Omental fat pad (tissue), 4 donors: Measurements from ENCODE around the gene SNPH. TPM values are rescaled to one million over a fixed set of nuclear protein-coding genes. Genes with fewer than 3 reads are reported as not detected.

Source experiments
- ATAC-seq: fragments of 150-250 bp; one replicate; pipeline ENCODE4 v1.9.1; 2016; ENCODE audit warnings: mild to moderate bottlenecking, moderate library complexity; ENCODE audit not compliant: low FRiP score
- DNase-seq: peaks from one replicate; pipeline ENCODE4 v3.0.0-alpha.2; 2019; ENCODE audit warnings: low spot score
- total RNA-seq, 4 donors: library from RNA; depleted of rRNA; stranded (reverse); fragments of >200 nt; gene quantifications; one replicate each; pipeline ENCODE4 v1.1.0, GENCODE V29; 2016
- TF ChIP-seq, protein P1 (sequence below), 3 donors: fragments of 450-650 bp; IDR thresholded peaks; one replicate each; pipeline ENCODE4 v1.5.1; 2016 to 2017; ENCODE audit warnings: antibody characterized with exemption in 3 of 3, mild to moderate bottlenecking in 3 of 3, moderate library complexity in 2 of 3

The SNPH gene
- total RNA-seq, 4 donors from 2014 or later, result 2.0 to 3.9 (median 2.5) TPM

DNA sequence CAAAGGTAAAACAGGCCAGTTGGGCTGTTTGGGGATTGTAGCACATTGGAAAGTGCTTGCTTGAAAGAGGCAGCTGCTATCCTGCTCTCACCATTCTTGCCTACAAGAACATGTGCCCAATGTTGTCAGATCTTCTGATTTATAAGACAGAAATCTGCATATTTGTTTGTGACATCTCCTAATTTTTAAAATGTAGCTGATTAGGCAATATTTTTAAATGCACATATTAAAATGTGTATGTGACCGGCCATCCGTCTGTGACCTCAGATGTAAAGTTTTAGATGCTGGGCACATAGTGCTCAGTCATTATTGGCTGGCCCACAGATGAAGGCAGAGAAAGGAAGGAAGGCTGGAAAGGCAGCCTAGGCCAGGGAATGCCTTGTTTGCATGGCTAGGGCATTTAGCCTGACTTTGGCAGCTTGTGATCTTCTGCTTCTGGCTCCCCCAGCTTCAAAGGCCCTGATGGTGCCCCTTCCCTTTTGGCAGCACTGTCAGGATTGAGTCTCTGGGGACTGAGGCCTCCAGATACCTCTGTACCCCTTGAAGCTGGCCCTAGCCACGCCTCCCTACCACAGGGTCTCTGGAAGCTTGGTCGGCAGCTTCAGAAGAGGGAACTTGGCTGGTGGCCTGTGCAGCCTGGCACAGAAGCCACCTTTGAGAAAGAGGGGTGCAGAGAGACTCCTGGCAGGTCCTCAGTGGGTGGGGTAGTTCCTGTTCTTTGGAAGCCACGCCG lies 6.4 kb downstream of the SNPH start:
- TF ChIP-seq, protein P1, sequence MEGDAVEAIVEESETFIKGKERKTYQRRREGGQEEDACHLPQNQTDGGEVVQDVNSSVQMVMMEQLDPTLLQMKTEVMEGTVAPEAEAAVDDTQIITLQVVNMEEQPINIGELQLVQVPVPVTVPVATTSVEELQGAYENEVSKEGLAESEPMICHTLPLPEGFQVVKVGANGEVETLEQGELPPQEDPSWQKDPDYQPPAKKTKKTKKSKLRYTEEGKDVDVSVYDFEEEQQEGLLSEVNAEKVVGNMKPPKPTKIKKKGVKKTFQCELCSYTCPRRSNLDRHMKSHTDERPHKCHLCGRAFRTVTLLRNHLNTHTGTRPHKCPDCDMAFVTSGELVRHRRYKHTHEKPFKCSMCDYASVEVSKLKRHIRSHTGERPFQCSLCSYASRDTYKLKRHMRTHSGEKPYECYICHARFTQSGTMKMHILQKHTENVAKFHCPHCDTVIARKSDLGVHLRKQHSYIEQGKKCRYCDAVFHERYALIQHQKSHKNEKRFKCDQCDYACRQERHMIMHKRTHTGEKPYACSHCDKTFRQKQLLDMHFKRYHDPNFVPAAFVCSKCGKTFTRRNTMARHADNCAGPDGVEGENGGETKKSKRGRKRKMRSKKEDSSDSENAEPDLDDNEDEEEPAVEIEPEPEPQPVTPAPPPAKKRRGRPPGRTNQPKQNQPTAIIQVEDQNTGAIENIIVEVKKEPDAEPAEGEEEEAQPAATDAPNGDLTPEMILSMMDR (IDR thresholded peaks at IDR 0.05), result no peak
- ATAC-seq (no peak), DNase-seq (no peak)

DNA sequence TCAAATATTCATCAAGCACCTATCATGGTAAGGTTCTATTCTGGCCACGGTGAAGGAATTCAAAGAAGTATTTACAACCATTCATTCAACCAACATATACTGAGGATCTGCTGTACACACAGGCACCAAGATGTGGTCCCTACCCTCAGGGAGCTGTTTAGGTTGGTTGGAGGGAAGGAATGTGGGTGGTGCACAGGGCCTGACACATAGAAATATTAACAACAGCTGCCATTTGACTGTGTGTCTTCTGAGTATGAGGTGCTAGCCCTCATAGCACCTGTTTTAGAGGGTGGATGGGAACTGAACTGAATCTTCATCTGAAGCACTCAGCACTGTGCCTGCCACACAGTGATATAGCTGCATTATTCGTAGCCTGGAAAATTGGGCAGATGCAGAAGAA lies 7.3 kb downstream of the SNPH start:
- ATAC-seq, result no peak
- TF ChIP-seq, protein P1 (IDR thresholded peaks at IDR 0.05), result no peak
- no peak for DNase-seq

DNA sequence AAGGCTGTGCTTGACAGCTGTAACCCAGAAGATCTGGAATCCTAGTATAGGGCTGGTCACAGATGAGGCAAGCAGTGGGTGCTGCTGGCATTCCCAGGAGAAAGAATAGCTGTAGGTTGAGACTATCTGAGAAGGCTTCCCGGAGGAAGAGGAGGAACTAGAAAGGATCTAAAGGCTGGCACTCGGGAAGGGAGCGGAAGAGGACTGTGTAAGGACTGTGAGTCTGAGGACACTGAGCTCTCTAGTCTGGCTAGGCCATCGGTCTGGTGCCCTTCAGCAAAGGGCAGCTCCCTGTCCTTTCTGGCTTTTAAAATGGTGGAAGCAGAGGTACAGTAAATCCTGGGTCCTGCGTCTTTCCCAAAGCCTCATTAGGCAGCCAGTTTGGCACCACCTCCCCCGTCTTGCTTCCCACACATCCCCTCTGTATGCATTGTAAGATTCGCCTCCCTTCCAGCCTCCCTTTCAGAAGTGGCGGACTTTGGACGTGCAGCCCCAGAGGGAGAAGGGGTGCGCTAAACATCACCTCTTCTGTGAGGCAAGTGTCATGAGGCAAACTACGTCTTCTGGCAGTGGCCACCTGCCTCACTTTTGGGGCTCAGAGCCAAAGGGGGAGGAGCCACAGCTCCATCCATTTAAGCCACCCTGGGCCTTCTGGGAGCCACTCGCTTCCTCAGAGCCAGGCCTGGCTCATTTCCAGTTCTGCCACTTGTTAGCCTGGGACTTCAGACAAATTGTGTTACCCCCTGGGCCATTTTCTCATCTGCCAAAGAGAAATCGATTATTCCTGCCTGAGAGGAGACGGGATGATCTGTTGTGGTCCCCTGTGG lies 8.6 kb downstream of the SNPH start:
- ATAC-seq (no peak), DNase-seq (no peak)
- TF ChIP-seq, protein P1 (IDR thresholded peaks at IDR 0.05), result no peak

DNA sequence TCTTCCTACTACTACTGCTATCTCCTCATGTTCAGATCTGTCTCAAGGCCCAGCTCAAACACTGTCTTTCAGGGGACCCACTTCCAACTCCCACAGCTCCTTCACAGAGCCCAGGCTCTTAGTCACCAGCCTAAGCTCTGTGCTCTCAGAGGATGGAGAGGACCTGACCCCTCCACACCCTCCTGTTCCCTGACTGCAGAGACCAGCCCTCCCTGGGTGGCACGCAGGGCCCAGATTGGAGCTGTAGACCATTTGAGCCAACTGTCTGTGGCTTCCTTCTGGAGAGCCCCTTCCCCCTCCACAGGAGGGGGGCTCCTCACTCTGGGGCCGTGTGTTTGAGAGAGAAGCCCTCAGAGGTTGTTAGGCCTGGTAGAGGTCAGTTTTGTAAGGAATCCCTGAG lies 9.8 kb downstream of the SNPH start:
- DNase-seq, result no peak
- ATAC-seq, result no peak
- TF ChIP-seq, protein P1 (IDR thresholded peaks at IDR 0.05), result no peak

DNA sequence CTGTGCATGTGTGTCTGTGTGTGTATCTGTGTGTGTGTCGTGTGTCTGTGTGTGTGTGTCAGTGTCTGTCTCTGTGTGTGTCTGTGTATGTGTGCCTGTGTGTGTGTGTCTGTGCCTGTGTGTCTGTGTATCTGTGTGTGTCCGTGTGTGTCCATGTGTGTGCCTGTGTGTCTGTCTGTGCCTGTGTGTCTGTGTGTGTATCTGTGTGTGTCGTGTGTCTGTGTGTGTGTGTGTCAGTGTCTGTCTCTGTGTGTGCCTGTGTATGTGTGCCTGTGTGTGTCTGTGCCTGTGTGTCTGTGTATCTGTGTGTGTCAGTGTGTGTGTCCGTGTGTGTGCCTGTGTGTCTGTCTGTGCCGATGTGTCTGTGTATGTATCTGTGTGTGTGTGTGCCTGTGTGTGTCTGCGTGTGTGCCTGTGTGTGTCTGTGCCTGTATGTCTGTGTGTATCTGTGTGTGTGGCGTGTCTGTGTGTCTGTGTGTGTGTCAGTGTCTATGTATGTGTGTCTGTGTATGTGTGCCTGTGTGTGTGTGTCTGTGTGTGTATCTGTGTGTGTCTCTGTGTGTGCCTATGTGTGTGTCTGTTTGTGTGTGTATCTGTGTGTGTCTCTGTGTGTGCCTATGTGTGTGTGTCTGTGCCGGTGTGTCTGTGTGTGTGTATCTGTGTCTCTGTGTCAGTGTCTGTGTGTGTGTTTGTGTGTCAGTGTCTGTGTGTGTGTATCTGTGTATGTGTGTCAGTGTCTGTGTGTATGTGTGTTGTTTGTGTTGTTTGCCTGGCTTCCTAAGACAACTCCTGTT lies 11.6 kb downstream of the SNPH start:
- no peak for DNase-seq
- TF ChIP-seq, protein P1 (IDR thresholded peaks at IDR 0.05), result no peak
- no peak for ATAC-seq

DNA sequence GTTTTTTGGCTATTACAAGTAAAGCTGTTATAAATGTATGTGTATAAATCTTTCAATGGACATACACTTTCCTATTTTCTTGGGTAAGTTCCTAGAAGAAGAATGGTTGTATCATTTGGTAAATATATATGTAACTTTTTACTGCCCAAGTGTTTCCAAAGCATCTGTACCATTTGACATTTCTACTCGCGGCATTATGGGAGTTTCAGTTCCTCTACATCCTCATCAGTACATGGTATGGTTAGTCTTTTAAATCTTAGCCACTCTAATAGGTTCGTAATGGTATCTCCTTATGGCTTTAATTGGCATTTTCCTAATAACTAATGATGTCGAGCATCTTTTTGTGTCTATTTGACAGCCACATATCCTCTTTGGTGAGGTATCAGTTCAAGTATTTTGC lies 12.9 kb downstream of the SNPH start:
- TF ChIP-seq, protein P1 (IDR thresholded peaks at IDR 0.05), result no peak
- ATAC-seq (no peak), DNase-seq (no peak)
